DMS53 treated with DMSO at 0.1 percent for 48 hours (cell line): ENCODE results near the gene SGTB.
A peak's percentile ranks its signal among the peaks of the same experiment; 100 is the strongest.
"Not testable (repeated sequence)": the region's sequence is repeated elsewhere in the genome, so short reads cannot be mapped to it uniquely, and the experiment has no call there.

Experiments
- DNase-seq: peaks from one replicate; lab custom pipeline; 2025; ENCODE audit not compliant: unreplicated experiment; lab: John Stamatoyannopoulos, UW

Gene SGTB

GRCh38 chr5:65734921-65735320 is 13.0 kb upstream of the SGTB start:
- no peak for DNase-seq

- peak; percentile 4 for DNase-seq
These were observed 12.4 kb upstream of the SGTB start for GRCh38 chr5:65734196-65734775.

- DNase-seq: not testable (repeated sequence)
These were observed 10.1 kb upstream of the SGTB start for GRCh38 chr5:65732046-65732445.

- no peak for DNase-seq
These were observed 9.0 kb upstream of the SGTB start for GRCh38 chr5:65730910-65731309.

GRCh38 chr5:65728218-65728617 is 6.3 kb upstream of the SGTB start:
- DNase-seq: no peak

- no peak for DNase-seq
These were observed 5.7 kb upstream of the SGTB start for GRCh38 chr5:65727491-65728156.

GRCh38 chr5:65722575-65723403 is 880 bp upstream of the SGTB start:
- DNase-seq: peak; percentile 32

- peak; percentile 47 for DNase-seq
These were observed 724 bp downstream of the SGTB start for GRCh38 chr5:65721050-65721719.

GRCh38 chr5:65718576-65719310 is 3.2 kb downstream of the SGTB start:
- no peak for DNase-seq

- DNase-seq: no peak
These were observed 13.8 kb downstream of the SGTB start for GRCh38 chr5:65708145-65708544.

- no peak for DNase-seq
These were observed 14.2 kb downstream of the SGTB start for GRCh38 chr5:65707663-65708062.

GRCh38 chr5:65704621-65705239 is 17.2 kb downstream of the SGTB start:
- DNase-seq: no peak

GRCh38 chr5:65702036-65702435 is 19.9 kb downstream of the SGTB start:
- DNase-seq: no peak

- DNase-seq: no peak
These were observed 22.6 kb downstream of the SGTB start for GRCh38 chr5:65699338-65699737.

GRCh38 chr5:65696892-65697291 is 25.0 kb downstream of the SGTB start:
- no peak for DNase-seq

- DNase-seq: no peak
These were observed 26.0 kb downstream of the SGTB start for GRCh38 chr5:65695896-65696295.

- no peak for DNase-seq
These were observed 26.6 kb downstream of the SGTB start for GRCh38 chr5:65695162-65695755.

- no peak for DNase-seq
These were observed 28.8 kb downstream of the SGTB start for GRCh38 chr5:65693121-65693520.

GRCh38 chr5:65682148-65682547 is 39.8 kb downstream of the SGTB start:
- no peak for DNase-seq

GRCh38 chr5:65676056-65676455 is 45.9 kb downstream of the SGTB start:
- not testable (repeated sequence) for DNase-seq
